Measurements from ENCODE around the gene CHD3.

GRCh38 chr17:7842380-7843256 lies 46.0 kb upstream of the CHD3 start:
- TF ChIP-seq EZH2phosphoT487 (IDR thresholded peaks at IDR 0.05; ENCODE audit: borderline replicate concordance) = no peak
- no peak for TF ChIP-seq CTCF (conservative IDR thresholded peaks at IDR 0.05; ENCODE audit: low read length)

All from Loucy (cell line).